IMR-90 (cell line): ENCODE measurements around the gene RNF141. TPM values are rescaled to one million over a fixed set of nuclear protein-coding genes. Genes with fewer than 3 reads are reported as not detected.

Experiments used
- ATAC-seq: fragments of 200-7000 bp; cut with Tn5 transposase; 2 replicates; pipeline ENCODE4 v1.9.1; 2020; ENCODE audit warnings: low read depth, mild to moderate bottlenecking, moderate library complexity
- BruUV-seq: library from RNA; stranded (reverse); fragments of 400-500 nt; replicated peaks from 2 replicates; lab custom pipeline; 2021; lab: Mats Ljungman, UMichigan
- CTCF ChIA-PET: fragments of 300-600 bp; formaldehyde crosslinking; extraction: SDS; loops from one replicate; lab custom pipeline; 2021; ENCODE audit warnings: antibody characterized with exemption; lab: Yijun Ruan, JAX
- POLR2A ChIA-PET: fragments of 300-600 bp; sonication (Branson Sonifier 250); formaldehyde crosslinking; loops from one replicate; lab custom pipeline; 2022; ENCODE audit warnings: antibody characterized with exemption; ENCODE audit not compliant: unreplicated experiment; lab: Charles Lee
- DNase-seq: peaks from one replicate; pipeline ENCODE4 v3.0.0; 2013
- H2AFZ ChIP-seq: replicated peaks from 2 replicates; pipeline ENCODE3; 2013; ENCODE audit warnings: low read length, mild to moderate bottlenecking; ENCODE audit not compliant: poor library complexity
- H2AK5ac ChIP-seq: 2 replicates; pipeline ENCODE4 v1.6.1; 2013; ENCODE audit warnings: low read depth, low read length, inconsistent platforms
- H2AK9ac ChIP-seq: replicated peaks from 2 replicates; pipeline ENCODE3; 2013; ENCODE audit warnings: mild to moderate bottlenecking, low read depth, low read length, moderate library complexity; ENCODE audit not compliant: poor library complexity
- H2BK120ac ChIP-seq: 2 replicates; pipeline ENCODE4 v1.6.1; 2013; ENCODE audit warnings: low read depth, low read length, inconsistent platforms
- H2BK15ac ChIP-seq: 3 replicates; pipeline ENCODE4 v1.6.1; 2013; ENCODE audit warnings: low read depth, low read length, inconsistent platforms
- H2BK20ac ChIP-seq: 2 replicates; pipeline ENCODE4 v1.6.1; 2013; ENCODE audit warnings: low read depth, mild to moderate bottlenecking, inconsistent platforms, low read length, moderate library complexity
- H2BK5ac ChIP-seq: 2 replicates; pipeline ENCODE4 v1.6.1; 2013; ENCODE audit warnings: mild to moderate bottlenecking, low read depth, low read length, inconsistent platforms; ENCODE audit not compliant: poor library complexity, severe bottlenecking
- H3K14ac ChIP-seq: replicated peaks from 2 replicates; pipeline ENCODE4 v1.6.1; 2013; ENCODE audit warnings: low read depth, low read length, inconsistent platforms
- H3K18ac ChIP-seq: 2 replicates; pipeline ENCODE4 v1.6.1; 2013; ENCODE audit warnings: low read depth, low read length, control low read depth
- H3K23ac ChIP-seq: 2 replicates; pipeline ENCODE4 v1.6.1; 2013; ENCODE audit warnings: low read depth, low read length, inconsistent platforms
- H3K27ac ChIP-seq: 2 replicates; pipeline ENCODE4 v1.5.1; 2013; ENCODE audit warnings: mild to moderate bottlenecking, control low read depth, low read length; ENCODE audit not compliant: insufficient read depth
- H3K27me3 ChIP-seq: 2 replicates; pipeline ENCODE4 v1.6.1; 2013; ENCODE audit warnings: low read length; ENCODE audit not compliant: control insufficient read depth, insufficient read depth
- H3K36me3 ChIP-seq: 2 replicates; pipeline ENCODE4 v1.6.1; 2013; ENCODE audit warnings: low read length, mixed read lengths; ENCODE audit not compliant: control insufficient read depth, insufficient read depth
- H3K4ac ChIP-seq: 2 replicates; pipeline ENCODE4 v1.6.1; 2013; ENCODE audit warnings: low read depth, low read length, inconsistent platforms
- H3K4me1 ChIP-seq: 2 replicates; pipeline ENCODE4 v1.6.1; 2013; ENCODE audit warnings: low read length, mixed read lengths; ENCODE audit not compliant: control insufficient read depth, insufficient read depth
- H3K4me2 ChIP-seq: 2 replicates; pipeline ENCODE4 v1.6.1; 2013; ENCODE audit warnings: low read depth, mild to moderate bottlenecking, control low read depth, low read length, moderate library complexity
- H3K4me3 ChIP-seq: 2 replicates; pipeline ENCODE4 v1.5.1; 2013; ENCODE audit warnings: low read depth, mild to moderate bottlenecking, control low read depth, low read length, moderate library complexity; ENCODE audit not compliant: insufficient read depth
- H3K56ac ChIP-seq: 2 replicates; pipeline ENCODE4 v1.6.1; 2013; ENCODE audit warnings: low read length, inconsistent platforms; ENCODE audit not compliant: insufficient read depth; ENCODE audit errors: extremely low read depth
- H3K79me1 ChIP-seq, 2 experiments: 2 replicates each; pipeline ENCODE4 v1.6.1; 2013; ENCODE audit warnings: low read length in 2 of 2, inconsistent platforms in 1 of 2, low read depth in 1 of 2
- H3K9ac ChIP-seq: 2 replicates; pipeline ENCODE4 v1.6.1; 2013; ENCODE audit warnings: low read depth, low read length, control low read depth
- H3K9me1 ChIP-seq: 2 replicates; pipeline ENCODE4 v1.6.1; 2013; ENCODE audit warnings: low read length, inconsistent platforms; ENCODE audit not compliant: insufficient read depth
- H3K9me3 ChIP-seq: 2 replicates; pipeline ENCODE4 v1.6.1; 2013; ENCODE audit warnings: low read length; ENCODE audit not compliant: control insufficient read depth, insufficient read depth
- H4K20me1 ChIP-seq: 2 replicates; pipeline ENCODE4 v1.6.1; 2013; ENCODE audit warnings: low read length, inconsistent platforms; ENCODE audit not compliant: insufficient read depth
- H4K5ac ChIP-seq: 2 replicates; pipeline ENCODE4 v1.6.1; 2013; ENCODE audit warnings: mild to moderate bottlenecking, low read depth, low read length, control low read depth
- H4K8ac ChIP-seq, 2 experiments: 2 replicates each; pipeline ENCODE4 v1.6.1; 2013; ENCODE audit warnings: low read depth in 2 of 2, low read length in 2 of 2, control low read depth in 1 of 2, inconsistent platforms in 1 of 2
- H4K91ac ChIP-seq: 2 replicates; pipeline ENCODE4 v1.6.1; 2013; ENCODE audit warnings: low read depth, low read length, inconsistent platforms; ENCODE audit not compliant: insufficient read depth
- BHLHE40 ChIP-seq: fragments of 150-350 bp; IDR thresholded peaks from 2 replicates; pipeline ENCODE4 v1.6.1; 2016; ENCODE audit warnings: mild to moderate bottlenecking, low read depth, low read length
- CEBPB ChIP-seq: IDR thresholded peaks from 2 replicates; pipeline ENCODE4 v1.6.1; 2012; ENCODE audit warnings: low read depth, low read length, improper control_type of control experiment
- CHD1 ChIP-seq: IDR thresholded peaks from 2 replicates; pipeline ENCODE4 v1.6.1; 2012; ENCODE audit warnings: low read depth, low read length, improper control_type of control experiment
- FOS ChIP-seq: fragments of 150-350 bp; IDR thresholded peaks from 2 replicates; pipeline ENCODE4 v1.6.1; 2016; ENCODE audit warnings: low read depth, low read length
- MAZ ChIP-seq: IDR thresholded peaks from 2 replicates; pipeline ENCODE4 v1.6.1; 2012; ENCODE audit warnings: low read depth, mild to moderate bottlenecking, low read length, improper control_type of control experiment, moderate library complexity, borderline replicate concordance
- NFE2L2 ChIP-seq: fragments of 150-350 bp; IDR thresholded peaks from 2 replicates; pipeline ENCODE4 v1.6.1; 2016; ENCODE audit warnings: low read depth, mild to moderate bottlenecking, low read length
- RAD21 ChIP-seq: IDR thresholded peaks from 2 replicates; pipeline ENCODE4 v1.6.1; 2012; ENCODE audit warnings: low read length, improper control_type of control experiment
- WGBS, 2 experiments: methylation state at CpG; one replicate each; pipeline versions ENCODE4 v1.1.5 to v1.1.7; 2013; ENCODE audit warnings: missing lambda C conversion rate in 2 of 2; ENCODE audit not compliant: insufficient read length in 1 of 2; ENCODE audit errors: extremely low coverage in 2 of 2; 5-methylcytosine and 5-hydroxymethylcytosine counted together
- dilution Hi-C: fragments of 300-500 bp; cut with HindIII; formaldehyde crosslinking; loops from one replicate; pipeline ENCODE4 v1.14.3; 2018; ENCODE audit warnings: low sequenced_read_pairs; ENCODE audit not compliant: unreplicated experiment
- in situ Hi-C: fragments of 300-500 bp; cut with MboI; formaldehyde crosslinking; loops from 3 replicates; pipeline ENCODE4 v1.14.3; 2019; ENCODE audit warnings: low sequenced_read_pairs, inconsistent platforms, mixed read lengths
- intact Hi-C: fragments of 100-400 bp; cut with micrococcal nuclease; formaldehyde crosslinking; loops from 2 replicates; pipeline ENCODE4 v1.10.0; 2022
- polyA plus RNA-seq, 3 experiments: library from polyadenylated mRNA; depleted of rRNA; stranded (reverse); fragments of >200 nt; gene quantifications; 2 replicates each; pipeline ENCODE4 v1.2.3, GENCODE V29; 2012; ENCODE audit warnings: low replicate concordance in 1 of 3
- total RNA-seq: library from RNA; depleted of rRNA; stranded (reverse); fragments of >200 nt; gene quantifications from 2 replicates; pipeline ENCODE4 v1.2.3, GENCODE V29; 2012

The RNF141 gene
- total and polyA plus RNA-seq, 2 of the 4 experiments (the other 2 are of a cell fraction), result 13.8 to 18.6 TPM

GRCh38 chr11:10476927-10477689 lies 63.9 kb downstream of the RNF141 start:
- H4K5ac ChIP-seq, result no peak overlapping the region
- intact Hi-C loops (no loop called here), dilution Hi-C loops (no loop called here), in situ Hi-C loops (no loop called here)
- H2AK5ac ChIP-seq, result no peak overlapping the region
- CTCF ChIA-PET, result no interaction called here
- WGBS, 2 experiments, result 76% methylated on average over 4 of the region's 5 CpGs; no CpG with 5 or more reads in 1 of the 2 experiments
- no peak overlapping the region for H3K14ac ChIP-seq
- H3K56ac ChIP-seq, result no peak overlapping the region
- no peak overlapping the region for H3K4me3 ChIP-seq
- H2BK20ac ChIP-seq, result no peak overlapping the region
- H3K27ac ChIP-seq, result no peak overlapping the region
- H3K9ac ChIP-seq, result no peak overlapping the region
- no TSS peak for BruUV-seq
- no peak overlapping the region for H3K4me2 ChIP-seq
- H3K36me3 ChIP-seq, result peaks cover 39% of the 10 kb centered on the region
- peak overlapping the region; percentile 33 for H2AK9ac ChIP-seq
- H3K9me3 ChIP-seq, result no peaks in the 10 kb centered on the region
- ATAC-seq (no peak), DNase-seq (no peak)
- peaks cover 9 to 60% of the 10 kb centered on the region in 2 experiments for H3K79me1 ChIP-seq
- no peak overlapping the region for H2BK5ac ChIP-seq
- no peak overlapping the region for H3K18ac ChIP-seq
- no peak overlapping the region for H3K4ac ChIP-seq
- H3K9me1 ChIP-seq, result peaks cover 21% of the 10 kb centered on the region
- POLR2A ChIA-PET, result no interaction called here
- H3K4me1 ChIP-seq, result peaks cover 8% of the 10 kb centered on the region
- H2BK15ac ChIP-seq, result no peak overlapping the region
- H4K20me1 ChIP-seq, result peaks cover 23% of the 10 kb centered on the region
- H3K23ac ChIP-seq, result no peak overlapping the region
- H3K27me3 ChIP-seq, result no peaks in the 10 kb centered on the region
- no peak overlapping the region for H2BK120ac ChIP-seq
- no peak overlapping the region for H4K91ac ChIP-seq
- TF ChIP-seq BHLHE40 (no peak), FOS (no peak), CHD1 (no peak), RAD21 (no peak), MAZ (no peak), NFE2L2 (no peak), CEBPB (no peak)
- no peak overlapping the region for H4K8ac ChIP-seq
- no peak overlapping the region for H2AFZ ChIP-seq
